IMR-90 (cell line): ENCODE results near the gene RELT. TPM values are rescaled to one million over a fixed set of nuclear protein-coding genes. Genes with fewer than 3 reads are reported as not detected.

ENCODE experiments used
- ATAC-seq: fragments of 200-7000 bp; cut with Tn5 transposase; 2 replicates; pipeline ENCODE4 v1.9.1; 2020; ENCODE audit warnings: low read depth, mild to moderate bottlenecking, moderate library complexity
- BruUV-seq: library from RNA; stranded (reverse); fragments of 400-500 nt; replicated peaks from 2 replicates; lab custom pipeline; 2021; lab: Mats Ljungman, UMichigan
- CTCF ChIA-PET: fragments of 300-600 bp; formaldehyde crosslinking; extraction: SDS; loops from one replicate; lab custom pipeline; 2021; ENCODE audit warnings: antibody characterized with exemption; lab: Yijun Ruan, JAX
- POLR2A ChIA-PET: fragments of 300-600 bp; sonication (Branson Sonifier 250); formaldehyde crosslinking; loops from one replicate; lab custom pipeline; 2022; ENCODE audit warnings: antibody characterized with exemption; ENCODE audit not compliant: unreplicated experiment; lab: Charles Lee
- DNase-seq: peaks from one replicate; pipeline ENCODE4 v3.0.0; 2013
- H2AFZ ChIP-seq: replicated peaks from 2 replicates; pipeline ENCODE3; 2013; ENCODE audit warnings: low read length, mild to moderate bottlenecking; ENCODE audit not compliant: poor library complexity
- H2AK5ac ChIP-seq: 2 replicates; pipeline ENCODE4 v1.6.1; 2013; ENCODE audit warnings: low read depth, low read length, inconsistent platforms
- H2AK9ac ChIP-seq: replicated peaks from 2 replicates; pipeline ENCODE3; 2013; ENCODE audit warnings: mild to moderate bottlenecking, low read depth, low read length, moderate library complexity; ENCODE audit not compliant: poor library complexity
- H2BK120ac ChIP-seq: 2 replicates; pipeline ENCODE4 v1.6.1; 2013; ENCODE audit warnings: low read depth, low read length, inconsistent platforms
- H2BK15ac ChIP-seq: 3 replicates; pipeline ENCODE4 v1.6.1; 2013; ENCODE audit warnings: low read depth, low read length, inconsistent platforms
- H2BK20ac ChIP-seq: 2 replicates; pipeline ENCODE4 v1.6.1; 2013; ENCODE audit warnings: low read depth, mild to moderate bottlenecking, inconsistent platforms, low read length, moderate library complexity
- H2BK5ac ChIP-seq: 2 replicates; pipeline ENCODE4 v1.6.1; 2013; ENCODE audit warnings: mild to moderate bottlenecking, low read depth, low read length, inconsistent platforms; ENCODE audit not compliant: poor library complexity, severe bottlenecking
- H3K14ac ChIP-seq: replicated peaks from 2 replicates; pipeline ENCODE4 v1.6.1; 2013; ENCODE audit warnings: low read depth, low read length, inconsistent platforms
- H3K18ac ChIP-seq: 2 replicates; pipeline ENCODE4 v1.6.1; 2013; ENCODE audit warnings: low read depth, low read length, control low read depth
- H3K23ac ChIP-seq: 2 replicates; pipeline ENCODE4 v1.6.1; 2013; ENCODE audit warnings: low read depth, low read length, inconsistent platforms
- H3K27ac ChIP-seq: 2 replicates; pipeline ENCODE4 v1.5.1; 2013; ENCODE audit warnings: mild to moderate bottlenecking, control low read depth, low read length; ENCODE audit not compliant: insufficient read depth
- H3K27me3 ChIP-seq: 2 replicates; pipeline ENCODE4 v1.6.1; 2013; ENCODE audit warnings: low read length; ENCODE audit not compliant: control insufficient read depth, insufficient read depth
- H3K36me3 ChIP-seq: 2 replicates; pipeline ENCODE4 v1.6.1; 2013; ENCODE audit warnings: low read length, mixed read lengths; ENCODE audit not compliant: control insufficient read depth, insufficient read depth
- H3K4ac ChIP-seq: 2 replicates; pipeline ENCODE4 v1.6.1; 2013; ENCODE audit warnings: low read depth, low read length, inconsistent platforms
- H3K4me1 ChIP-seq: 2 replicates; pipeline ENCODE4 v1.6.1; 2013; ENCODE audit warnings: low read length, mixed read lengths; ENCODE audit not compliant: control insufficient read depth, insufficient read depth
- H3K4me2 ChIP-seq: 2 replicates; pipeline ENCODE4 v1.6.1; 2013; ENCODE audit warnings: low read depth, mild to moderate bottlenecking, control low read depth, low read length, moderate library complexity
- H3K4me3 ChIP-seq: 2 replicates; pipeline ENCODE4 v1.5.1; 2013; ENCODE audit warnings: low read depth, mild to moderate bottlenecking, control low read depth, low read length, moderate library complexity; ENCODE audit not compliant: insufficient read depth
- H3K56ac ChIP-seq: 2 replicates; pipeline ENCODE4 v1.6.1; 2013; ENCODE audit warnings: low read length, inconsistent platforms; ENCODE audit not compliant: insufficient read depth; ENCODE audit errors: extremely low read depth
- H3K79me1 ChIP-seq, 2 experiments: 2 replicates each; pipeline ENCODE4 v1.6.1; 2013; ENCODE audit warnings: low read length in 2 of 2, inconsistent platforms in 1 of 2, low read depth in 1 of 2
- H3K9ac ChIP-seq: 2 replicates; pipeline ENCODE4 v1.6.1; 2013; ENCODE audit warnings: low read depth, low read length, control low read depth
- H3K9me1 ChIP-seq: 2 replicates; pipeline ENCODE4 v1.6.1; 2013; ENCODE audit warnings: low read length, inconsistent platforms; ENCODE audit not compliant: insufficient read depth
- H3K9me3 ChIP-seq: 2 replicates; pipeline ENCODE4 v1.6.1; 2013; ENCODE audit warnings: low read length; ENCODE audit not compliant: control insufficient read depth, insufficient read depth
- H4K20me1 ChIP-seq: 2 replicates; pipeline ENCODE4 v1.6.1; 2013; ENCODE audit warnings: low read length, inconsistent platforms; ENCODE audit not compliant: insufficient read depth
- H4K5ac ChIP-seq: 2 replicates; pipeline ENCODE4 v1.6.1; 2013; ENCODE audit warnings: mild to moderate bottlenecking, low read depth, low read length, control low read depth
- H4K8ac ChIP-seq, 2 experiments: 2 replicates each; pipeline ENCODE4 v1.6.1; 2013; ENCODE audit warnings: low read depth in 2 of 2, low read length in 2 of 2, control low read depth in 1 of 2, inconsistent platforms in 1 of 2
- H4K91ac ChIP-seq: 2 replicates; pipeline ENCODE4 v1.6.1; 2013; ENCODE audit warnings: low read depth, low read length, inconsistent platforms; ENCODE audit not compliant: insufficient read depth
- MAFK ChIP-seq: IDR thresholded peaks from 2 replicates; pipeline ENCODE4 v1.6.1; 2012; ENCODE audit warnings: low read depth, low read length, improper control_type of control experiment
- NFE2L2 ChIP-seq: fragments of 150-350 bp; IDR thresholded peaks from 2 replicates; pipeline ENCODE4 v1.6.1; 2016; ENCODE audit warnings: low read depth, mild to moderate bottlenecking, low read length
- WGBS, 2 experiments: methylation state at CpG; one replicate each; pipeline versions ENCODE4 v1.1.5 to v1.1.7; 2013; ENCODE audit warnings: missing lambda C conversion rate in 2 of 2; ENCODE audit not compliant: insufficient read length in 1 of 2; ENCODE audit errors: extremely low coverage in 2 of 2; 5-methylcytosine and 5-hydroxymethylcytosine counted together
- dilution Hi-C: fragments of 300-500 bp; cut with HindIII; formaldehyde crosslinking; loops from one replicate; pipeline ENCODE4 v1.14.3; 2018; ENCODE audit warnings: low sequenced_read_pairs; ENCODE audit not compliant: unreplicated experiment
- in situ Hi-C: fragments of 300-500 bp; cut with MboI; formaldehyde crosslinking; loops from 3 replicates; pipeline ENCODE4 v1.14.3; 2019; ENCODE audit warnings: low sequenced_read_pairs, inconsistent platforms, mixed read lengths
- intact Hi-C: fragments of 100-400 bp; cut with micrococcal nuclease; formaldehyde crosslinking; loops from 2 replicates; pipeline ENCODE4 v1.10.0; 2022
- polyA plus RNA-seq, 3 experiments: library from polyadenylated mRNA; depleted of rRNA; stranded (reverse); fragments of >200 nt; gene quantifications; 2 replicates each; pipeline ENCODE4 v1.2.3, GENCODE V29; 2012; ENCODE audit warnings: low replicate concordance in 1 of 3
- total RNA-seq: library from RNA; depleted of rRNA; stranded (reverse); fragments of >200 nt; gene quantifications from 2 replicates; pipeline ENCODE4 v1.2.3, GENCODE V29; 2012

Gene RELT
- total and polyA plus RNA-seq, 2 of the 4 experiments (the other 2 are of a cell fraction) = 2.3 to 5.3 TPM

- no TSS peak for BruUV-seq
- H2AK9ac ChIP-seq = no peak overlapping the region
- no peak overlapping the region for H2BK5ac ChIP-seq
- H2AK5ac ChIP-seq = no peak overlapping the region
- no peak overlapping the region for H3K56ac ChIP-seq
- in situ Hi-C loops = no loop called here
- H3K9me3 ChIP-seq = no peaks in the 10 kb centered on the region
- no peak overlapping the region for H2AFZ ChIP-seq
- H3K9ac ChIP-seq = no peak overlapping the region
- no peak overlapping the region for H4K91ac ChIP-seq
- no peak overlapping the region for H3K14ac ChIP-seq
- dilution Hi-C loops = no loop called here
- H3K27me3 ChIP-seq = no peaks in the 10 kb centered on the region
- no peak overlapping the region for H3K4me3 ChIP-seq
- H3K9me1 ChIP-seq = peaks cover 17% of the 10 kb centered on the region
- H2BK120ac ChIP-seq = no peak overlapping the region
- H4K5ac ChIP-seq = no peak overlapping the region
- H2BK20ac ChIP-seq = no peak overlapping the region
- 90% methylated on average over 2 of the region's 5 CpGs; no CpG with 5 or more reads in 1 of the 2 experiments for WGBS, 2 experiments
- no peak for TF ChIP-seq NFE2L2
- no peak for TF ChIP-seq MAFK
- H2BK15ac ChIP-seq = no peak overlapping the region
- no peak overlapping the region for H4K8ac ChIP-seq
- H3K36me3 ChIP-seq = peaks cover 27% of the 10 kb centered on the region
- CTCF ChIA-PET = interaction anchor here (1.2 kb wide), 1 partner anchor 254 kb away, joined by 7 read pairs; no protein-coding TSS in a partner anchor
- intact Hi-C loops = no loop called here
- ATAC-seq (no peak), DNase-seq (no peak)
- H3K18ac ChIP-seq = no peak overlapping the region
- no peaks in the 10 kb centered on the region; the same call in 1 of the 2 replicates for H4K20me1 ChIP-seq
- H3K27ac ChIP-seq = no peak overlapping the region
- no peak overlapping the region for H3K4me2 ChIP-seq
- H3K4ac ChIP-seq = no peak overlapping the region
- H3K79me1 ChIP-seq = peaks cover 3 to 9% of the 10 kb centered on the region in 2 experiments; a peak in 3 of 4 replicates
- H3K4me1 ChIP-seq = peaks cover 6% of the 10 kb centered on the region
- H3K23ac ChIP-seq = no peak overlapping the region
- POLR2A ChIA-PET = interaction anchor here (0.5 kb wide), 1 partner anchor 11 kb away, joined by 8 read pairs; no protein-coding TSS in a partner anchor
Observed at GRCh38 chr11:73406619-73407018, 30.4 kb downstream of the RELT start.
